ENCODE results near the gene DPEP3.
"Not testable (repeated sequence)": the region's sequence is repeated elsewhere in the genome, so short reads cannot be mapped to it uniquely, and the experiment has no call there.

The DPEP3 gene

DNA sequence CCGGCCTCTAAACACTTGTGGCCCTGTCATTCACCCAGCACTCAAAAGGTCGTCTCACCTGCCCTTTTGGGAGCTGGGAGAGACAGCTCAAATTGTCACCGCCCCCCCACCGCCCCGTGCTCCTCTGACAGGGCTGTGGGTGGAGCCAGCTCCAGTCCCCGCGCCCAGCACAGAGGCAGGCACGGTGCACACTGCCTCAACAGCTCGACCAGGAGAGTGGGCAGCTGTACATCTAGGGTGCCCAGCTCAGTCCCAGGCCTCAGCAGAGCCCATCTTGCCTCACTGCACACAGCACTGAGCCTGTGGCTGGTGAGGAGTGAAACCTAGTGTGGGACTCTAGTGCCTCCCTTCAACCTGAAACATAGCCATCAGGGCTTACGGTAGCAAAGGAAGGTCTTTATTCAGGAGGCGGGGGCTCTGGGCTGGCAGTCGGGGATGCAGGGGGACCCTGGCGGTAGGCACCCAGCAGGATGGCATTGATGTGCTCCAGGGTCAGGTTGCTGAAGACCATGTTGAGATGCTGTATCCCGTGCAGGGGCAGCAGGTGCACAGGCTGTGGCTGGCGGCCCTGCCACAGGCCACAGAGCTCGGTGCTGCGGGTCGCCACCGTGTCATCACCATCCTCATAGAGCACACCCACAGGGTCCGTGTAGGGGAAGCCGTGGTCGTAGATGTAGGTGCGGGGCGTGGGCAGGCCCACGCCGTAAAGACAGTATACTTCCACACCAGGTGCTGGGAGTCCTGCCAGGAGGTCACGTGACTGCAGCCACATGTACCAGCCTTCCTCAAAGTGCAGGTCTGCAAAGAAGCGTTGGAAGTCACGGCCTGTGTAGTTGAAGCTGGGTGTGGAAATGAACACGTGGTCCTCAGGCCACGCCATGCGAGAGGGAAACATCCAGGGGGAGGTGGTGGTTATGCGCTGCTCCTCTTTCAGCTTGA, 40.5 kb downstream of the DPEP3 start:
- H3K4me3 ChIP-seq (ENCODE audit: low read depth, low read length), result no peak overlapping the region
- TF ChIP-seq, protein P1, sequence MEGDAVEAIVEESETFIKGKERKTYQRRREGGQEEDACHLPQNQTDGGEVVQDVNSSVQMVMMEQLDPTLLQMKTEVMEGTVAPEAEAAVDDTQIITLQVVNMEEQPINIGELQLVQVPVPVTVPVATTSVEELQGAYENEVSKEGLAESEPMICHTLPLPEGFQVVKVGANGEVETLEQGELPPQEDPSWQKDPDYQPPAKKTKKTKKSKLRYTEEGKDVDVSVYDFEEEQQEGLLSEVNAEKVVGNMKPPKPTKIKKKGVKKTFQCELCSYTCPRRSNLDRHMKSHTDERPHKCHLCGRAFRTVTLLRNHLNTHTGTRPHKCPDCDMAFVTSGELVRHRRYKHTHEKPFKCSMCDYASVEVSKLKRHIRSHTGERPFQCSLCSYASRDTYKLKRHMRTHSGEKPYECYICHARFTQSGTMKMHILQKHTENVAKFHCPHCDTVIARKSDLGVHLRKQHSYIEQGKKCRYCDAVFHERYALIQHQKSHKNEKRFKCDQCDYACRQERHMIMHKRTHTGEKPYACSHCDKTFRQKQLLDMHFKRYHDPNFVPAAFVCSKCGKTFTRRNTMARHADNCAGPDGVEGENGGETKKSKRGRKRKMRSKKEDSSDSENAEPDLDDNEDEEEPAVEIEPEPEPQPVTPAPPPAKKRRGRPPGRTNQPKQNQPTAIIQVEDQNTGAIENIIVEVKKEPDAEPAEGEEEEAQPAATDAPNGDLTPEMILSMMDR (IDR thresholded peaks at IDR 0.05; ENCODE audit: borderline replicate concordance, insufficient read depth, low read depth, low read length), result no peak

DNA sequence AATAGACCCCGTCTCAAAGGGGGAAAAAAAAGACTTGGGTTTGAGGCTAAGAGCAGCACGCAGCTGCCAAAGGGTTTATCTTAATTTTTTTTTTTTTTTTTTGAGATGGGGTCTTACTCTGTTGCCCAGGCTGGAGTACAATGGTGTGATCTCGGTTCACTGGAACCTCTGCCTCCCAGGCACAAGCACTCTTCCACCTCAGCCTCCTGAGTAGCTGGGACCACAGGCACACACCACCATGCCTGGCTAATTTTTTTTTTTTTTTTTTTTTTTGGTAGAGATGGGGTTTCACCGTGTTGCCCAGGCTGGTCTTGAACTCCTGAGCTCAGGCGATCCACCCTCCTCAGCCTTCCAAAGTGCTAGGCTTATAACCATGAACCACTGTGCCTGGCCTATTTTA, 42.6 kb downstream of the DPEP3 start:
- H3K4me3 ChIP-seq (ENCODE audit: low read depth, low read length), result not testable (repeated sequence)

DNA sequence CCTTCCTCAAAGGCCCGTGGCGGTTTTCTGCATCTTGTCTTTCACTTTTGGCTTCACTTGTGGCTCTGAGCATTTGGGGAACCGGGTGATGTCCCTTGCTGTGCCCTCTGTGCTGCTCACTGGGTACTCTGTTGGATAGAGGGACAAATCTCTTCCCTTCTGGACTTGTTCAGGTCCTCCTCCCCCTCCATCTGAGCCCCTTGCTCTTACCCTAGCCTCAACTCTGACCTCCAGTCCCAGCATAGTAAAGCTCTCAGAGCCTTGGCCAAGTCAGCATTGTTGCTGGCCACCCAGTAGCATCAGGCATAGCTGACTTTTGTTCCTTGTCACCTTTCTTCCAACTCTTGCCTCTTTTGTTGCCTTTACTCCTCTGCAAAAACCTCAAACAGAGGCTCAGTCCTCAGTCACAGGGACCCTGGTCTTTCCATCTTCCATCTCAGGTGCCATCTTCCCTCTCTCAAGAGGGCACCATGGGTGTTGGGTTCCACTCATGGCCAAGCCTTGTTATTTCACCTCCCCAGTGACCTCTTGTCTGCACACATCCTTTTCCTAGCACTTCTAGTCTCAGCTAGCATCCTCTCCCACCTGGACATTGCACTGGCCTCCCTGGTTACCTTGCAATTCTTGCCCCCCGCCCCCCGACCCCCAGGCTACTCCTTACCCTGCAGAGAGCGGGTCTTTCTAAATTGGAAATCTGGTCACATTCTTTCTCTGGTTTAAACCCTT, 43.3 kb downstream of the DPEP3 start:
- peak overlapping the region; percentile 92 for H3K4me3 ChIP-seq (ENCODE audit: low read depth, low read length)
- TF ChIP-seq, protein P1 (IDR thresholded peaks at IDR 0.05; ENCODE audit: borderline replicate concordance, insufficient read depth, low read depth, low read length), result no peak

DNA sequence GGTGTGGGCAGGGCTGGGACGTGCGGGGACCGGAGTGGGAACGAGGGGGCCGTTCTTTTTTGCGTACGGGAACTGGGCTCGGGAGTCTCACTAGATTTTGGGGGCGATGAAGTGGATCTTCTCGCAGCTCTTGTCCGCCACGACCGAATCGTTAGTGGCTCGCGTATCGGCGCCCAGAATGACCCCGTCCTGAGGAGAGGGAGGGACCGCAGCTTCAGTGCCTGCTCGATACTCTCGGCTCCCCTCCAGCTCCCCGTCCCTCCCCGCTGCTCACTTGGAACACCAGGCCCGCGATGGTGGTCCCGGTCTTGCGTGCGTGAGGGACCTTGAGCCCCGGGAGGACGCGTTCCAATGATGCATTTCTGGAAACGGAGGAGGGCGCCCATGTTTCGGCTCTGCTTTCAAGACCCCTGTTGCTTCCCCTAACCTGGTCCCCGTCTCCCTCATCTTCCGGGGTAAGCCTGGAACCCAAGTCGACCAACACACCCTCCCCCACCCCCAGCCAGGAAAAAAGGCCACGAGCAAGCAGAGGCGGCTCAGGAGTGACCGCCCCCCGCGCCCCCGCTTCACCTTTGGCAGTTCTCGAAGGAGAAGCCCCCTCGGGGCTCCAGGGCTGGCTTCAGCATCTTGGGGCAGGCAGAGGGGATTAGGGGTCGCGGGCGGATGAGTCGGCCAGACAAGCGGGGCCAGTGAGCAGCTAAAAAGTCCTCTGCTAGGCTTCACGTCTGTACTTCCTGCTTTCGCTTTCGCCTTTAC, 44.0 kb downstream of the DPEP3 start, which contains the start of gene PSMB10:
Gene PSMB10, minus strand, starts transcription at position 727 of the 756 bp plus-strand sequence. Its CDS starts 101 bp downstream, at position 626.
- TF ChIP-seq, protein P1 (IDR thresholded peaks at IDR 0.05; ENCODE audit: borderline replicate concordance, insufficient read depth, low read depth, low read length), result 0 out of 2 replicates have a peak, but pooled peaks have one; percentile 1

DNA sequence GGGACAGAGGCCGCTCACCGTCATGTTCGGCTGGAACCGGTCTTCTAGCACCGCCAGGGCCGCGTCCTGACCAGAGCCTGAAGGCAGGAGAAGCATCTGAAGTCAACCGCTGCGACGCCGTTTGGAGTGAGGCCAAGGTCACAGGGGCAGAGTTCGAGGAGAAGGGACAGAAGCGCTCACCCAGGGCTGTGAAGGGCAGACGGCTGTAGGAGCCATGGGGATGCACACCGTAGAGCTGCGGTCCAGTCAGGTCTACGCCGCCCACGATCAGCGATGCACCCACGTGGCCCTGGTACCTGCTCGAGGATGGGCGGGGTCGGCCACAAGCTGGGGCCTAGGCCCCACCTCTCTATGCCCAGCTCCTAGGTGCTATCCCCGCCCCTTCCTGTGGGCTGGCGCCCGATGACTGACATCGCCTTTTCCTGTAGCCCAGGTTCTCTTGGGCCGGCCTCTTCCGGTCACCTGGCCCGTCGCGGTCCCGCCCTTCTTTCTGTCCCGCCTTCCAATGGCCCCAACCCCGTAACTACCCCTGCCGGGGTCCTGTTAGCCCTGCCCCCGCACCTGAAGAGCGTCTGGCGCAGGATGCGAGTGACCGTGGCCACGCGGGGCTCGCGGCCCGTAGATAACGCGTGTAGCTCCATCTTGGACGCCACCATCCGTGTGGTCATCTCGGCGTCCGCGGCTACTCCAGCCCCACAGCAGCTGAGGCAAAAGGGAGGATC, 44.7 kb downstream of the DPEP3 start:
- peak overlapping the region; percentile 92 for H3K4me3 ChIP-seq (ENCODE audit: low read depth, low read length)
- TF ChIP-seq, protein P1 (IDR thresholded peaks at IDR 0.05; ENCODE audit: borderline replicate concordance, insufficient read depth, low read depth, low read length), result no peak

More for the DNA sequence above, 44.0 kb downstream of the DPEP3 start, which contains the start of gene PSMB10:
- H3K4me3 ChIP-seq (ENCODE audit: low read depth, low read length), result peak within 1 kb of the TSS; percentile 92

DNA sequence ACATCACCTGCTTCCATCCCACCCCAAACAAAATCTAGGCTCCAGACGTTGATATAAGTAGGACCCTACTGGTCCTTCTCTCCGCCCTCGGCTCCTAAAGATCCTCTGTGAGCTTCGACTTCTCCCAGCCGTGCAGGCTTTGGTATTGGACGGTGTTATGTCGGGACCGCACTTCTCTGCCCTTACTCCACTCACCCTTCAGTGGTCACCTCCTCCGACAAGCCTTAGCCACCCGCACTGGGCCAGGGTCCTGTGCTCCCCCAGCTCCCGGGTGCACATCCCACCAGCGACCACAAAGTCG, 45.2 kb downstream of the DPEP3 start:
- H3K4me3 ChIP-seq (ENCODE audit: low read depth, low read length), result no peak overlapping the region
- TF ChIP-seq, protein P1 (IDR thresholded peaks at IDR 0.05; ENCODE audit: borderline replicate concordance, insufficient read depth, low read depth, low read length), result no peak
